Measurements from ENCODE around the gene SNX11. TPM values are rescaled to one million over a fixed set of nuclear protein-coding genes. Genes with fewer than 3 reads are reported as not detected.

SNX11 gene
- total and polyA plus RNA-seq, 8 donors: 3.5 to 35.7 (median 14.1) TPM

DNA sequence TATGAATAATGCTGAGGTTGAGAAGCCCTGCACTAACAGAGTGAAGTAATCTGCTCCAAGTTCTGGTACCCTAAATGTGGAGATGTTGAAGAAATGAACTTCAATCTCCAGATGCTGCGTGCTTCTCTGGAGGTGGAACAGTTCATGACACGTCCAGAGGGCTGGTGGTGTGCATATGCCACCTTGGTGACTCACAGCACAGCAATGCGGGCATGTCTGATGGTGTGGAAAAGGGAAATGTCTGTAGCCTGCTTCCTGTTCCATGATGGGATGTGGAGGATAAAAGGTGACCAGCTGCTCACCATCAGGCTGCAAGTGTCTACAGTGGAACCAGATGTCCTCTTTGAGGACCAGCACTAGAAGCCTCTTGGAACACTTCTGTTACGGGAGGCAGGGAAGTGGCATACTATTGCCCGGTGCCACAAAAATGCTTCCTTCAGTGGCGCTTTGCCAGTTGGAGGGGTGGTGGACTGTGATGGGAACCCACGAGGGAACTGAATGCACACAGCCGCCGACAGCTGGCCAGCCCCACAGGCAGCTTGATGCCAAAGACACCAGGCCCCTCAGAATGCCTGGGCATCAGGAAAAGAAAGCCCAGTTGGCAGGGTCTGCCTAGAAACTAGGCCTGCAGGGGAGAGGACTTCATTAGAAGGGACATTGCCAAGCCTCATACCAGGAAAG is 19.9 kb downstream of the SNX11 start:
- Histone ChIP-seq H3K4me3 (no peak overlapping the region), H3K9me3 (no peaks in the 10 kb centered on the region), H3K4me1 (no peaks in the 10 kb centered on the region), H3K36me3 (peaks cover 12 to 44% (median 40%) of the 10 kb centered on the region in 4 donors), H3K27ac (no peak overlapping the region), H3K27me3 (no peaks in the 10 kb centered on the region)
- 60 to 77% (median 70%) methylated on average over 9 of the region's 9 CpGs for WGBS, 5 donors
- no peak for DNase-seq
- TF ChIP-seq, protein P1, sequence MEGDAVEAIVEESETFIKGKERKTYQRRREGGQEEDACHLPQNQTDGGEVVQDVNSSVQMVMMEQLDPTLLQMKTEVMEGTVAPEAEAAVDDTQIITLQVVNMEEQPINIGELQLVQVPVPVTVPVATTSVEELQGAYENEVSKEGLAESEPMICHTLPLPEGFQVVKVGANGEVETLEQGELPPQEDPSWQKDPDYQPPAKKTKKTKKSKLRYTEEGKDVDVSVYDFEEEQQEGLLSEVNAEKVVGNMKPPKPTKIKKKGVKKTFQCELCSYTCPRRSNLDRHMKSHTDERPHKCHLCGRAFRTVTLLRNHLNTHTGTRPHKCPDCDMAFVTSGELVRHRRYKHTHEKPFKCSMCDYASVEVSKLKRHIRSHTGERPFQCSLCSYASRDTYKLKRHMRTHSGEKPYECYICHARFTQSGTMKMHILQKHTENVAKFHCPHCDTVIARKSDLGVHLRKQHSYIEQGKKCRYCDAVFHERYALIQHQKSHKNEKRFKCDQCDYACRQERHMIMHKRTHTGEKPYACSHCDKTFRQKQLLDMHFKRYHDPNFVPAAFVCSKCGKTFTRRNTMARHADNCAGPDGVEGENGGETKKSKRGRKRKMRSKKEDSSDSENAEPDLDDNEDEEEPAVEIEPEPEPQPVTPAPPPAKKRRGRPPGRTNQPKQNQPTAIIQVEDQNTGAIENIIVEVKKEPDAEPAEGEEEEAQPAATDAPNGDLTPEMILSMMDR (IDR thresholded peaks at IDR 0.05): no peak
- TF ChIP-seq POLR2AphosphoS5 (IDR thresholded peaks at IDR 0.05): no peak
- no peak for TF ChIP-seq POLR2A (IDR thresholded peaks at IDR 0.05)
- no peak for TF ChIP-seq EP300 (IDR thresholded peaks at IDR 0.05)
- intact Hi-C loops (cut with DNase I; ENCODE audit: low total_unique reads): loop anchor here (5.0 kb wide), 2 partner anchors 50 to 100 kb away; no protein-coding TSS in a partner anchor

DNA sequence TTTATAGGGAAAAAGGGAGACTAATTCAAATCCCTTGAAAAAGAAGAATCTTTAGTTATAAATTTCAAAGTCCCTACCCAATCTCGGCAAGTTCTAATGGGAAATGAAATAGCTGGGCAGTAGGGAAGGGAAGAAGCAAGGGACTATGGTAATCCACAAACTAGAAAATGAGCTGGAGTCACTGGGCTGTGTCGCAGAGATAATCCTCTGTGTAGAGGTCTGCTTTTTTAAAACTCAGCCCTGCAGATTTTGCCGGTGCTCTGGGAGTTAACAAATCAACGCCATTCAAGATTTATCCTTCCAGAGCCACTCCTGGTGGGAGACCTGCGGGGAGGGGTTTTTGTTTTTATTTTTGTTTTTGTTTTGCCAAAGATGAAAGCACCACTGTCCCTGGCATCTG is 20.8 kb downstream of the SNX11 start:
- Histone ChIP-seq H3K4me3 (no peak overlapping the region), H3K9me3 (no peaks in the 10 kb centered on the region), H3K27me3 (no peaks in the 10 kb centered on the region), H3K36me3 (peaks cover 6 to 35% (median 31%) of the 10 kb centered on the region in 4 donors), H3K27ac (no peak overlapping the region), H3K4me1 (no peaks in the 10 kb centered on the region)
- TF ChIP-seq EP300 (IDR thresholded peaks at IDR 0.05) (no peak), POLR2A (IDR thresholded peaks at IDR 0.05) (no peak), POLR2AphosphoS5 (IDR thresholded peaks at IDR 0.05) (no peak)
- TF ChIP-seq, protein P1 (IDR thresholded peaks at IDR 0.05): no peak
- intact Hi-C loops (cut with DNase I; ENCODE audit: low total_unique reads): loop anchor here (5.0 kb wide), 2 partner anchors 51 to 101 kb away; no protein-coding TSS in a partner anchor
- WGBS, 5 donors: 45 to 57% (median 49%) methylated on average over 5 of the region's 5 CpGs
- DNase-seq: no peak

DNA sequence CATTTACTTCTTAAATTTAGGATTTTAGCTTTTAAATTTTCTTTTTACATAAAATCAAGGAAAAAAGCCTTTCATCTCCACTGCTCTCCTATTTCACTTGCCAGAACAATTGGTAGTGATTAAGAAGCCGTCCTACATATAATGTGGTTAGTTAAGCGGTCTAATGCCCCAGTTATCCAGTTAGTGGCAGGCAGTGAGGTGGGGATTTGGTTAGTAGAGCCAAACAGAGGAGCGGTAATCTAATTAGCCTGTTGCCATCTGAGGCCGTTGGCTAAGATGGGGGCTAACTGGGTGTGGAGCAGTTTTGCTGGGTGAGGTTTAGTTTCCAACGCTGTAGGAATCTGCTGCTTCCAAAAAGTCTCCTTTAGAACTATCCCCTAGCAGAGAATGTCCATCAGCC is 22.4 kb downstream of the SNX11 start:
- H3K27me3 ChIP-seq: no peaks in the 10 kb centered on the region
- intact Hi-C loops (cut with DNase I; ENCODE audit: low total_unique reads): loop anchor here (5.0 kb wide), 2 partner anchors 53 to 103 kb away; no protein-coding TSS in a partner anchor
- no peak overlapping the region for H3K4me3 ChIP-seq
- no peak for TF ChIP-seq POLR2A (IDR thresholded peaks at IDR 0.05)
- TF ChIP-seq, protein P1 (IDR thresholded peaks at IDR 0.05): no peak
- TF ChIP-seq POLR2AphosphoS5 (IDR thresholded peaks at IDR 0.05): no peak
- no peak for TF ChIP-seq EP300 (IDR thresholded peaks at IDR 0.05)
- H3K27ac ChIP-seq: no peak overlapping the region
- H3K36me3 ChIP-seq: peaks cover 0 to 21% (median 17%) of the 10 kb centered on the region in 4 donors
- H3K9me3 ChIP-seq: no peaks in the 10 kb centered on the region
- H3K4me1 ChIP-seq: no peaks in the 10 kb centered on the region
- WGBS, 5 donors: 48 to 71% (median 62%) methylated on average over 5 of the region's 5 CpGs
- DNase-seq: no peak

DNA sequence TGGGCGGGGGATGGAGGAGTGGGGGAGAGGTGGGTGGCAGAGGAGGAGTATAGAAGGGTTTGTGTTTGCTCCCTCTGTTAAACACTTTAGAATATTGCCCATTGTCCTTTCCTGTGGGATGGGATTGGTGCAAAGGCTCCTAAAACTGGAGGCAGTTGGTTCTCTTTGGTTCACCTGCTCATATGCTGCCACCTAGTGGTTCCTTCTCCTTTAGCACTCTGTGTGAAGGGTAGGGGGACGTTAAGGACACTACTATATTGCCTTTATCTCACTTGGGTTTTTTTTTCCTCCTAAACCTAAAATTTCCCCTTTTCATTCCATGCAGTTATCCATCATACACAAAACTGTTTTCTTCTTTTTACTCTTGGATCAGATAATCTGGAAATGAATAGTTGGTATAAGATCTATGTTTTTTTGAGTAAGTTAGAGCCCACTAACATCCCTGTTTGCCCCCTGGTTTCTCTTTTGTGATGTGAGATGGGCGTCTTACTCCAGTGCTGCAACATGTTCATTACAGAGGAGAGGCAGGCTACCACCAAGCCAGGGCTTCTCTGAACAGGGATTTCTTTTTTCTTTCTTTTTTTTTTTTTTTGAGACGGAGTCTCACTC is 23.8 kb downstream of the SNX11 start:
- 37 to 47% (median 41%) methylated on average over 4 of the region's 4 CpGs for WGBS, 5 donors
- Histone ChIP-seq H3K4me1 (no peaks in the 10 kb centered on the region), H3K4me3 (no peak overlapping the region), H3K27ac (no peak overlapping the region), H3K27me3 (no peaks in the 10 kb centered on the region), H3K36me3 (peaks cover 0 to 8% (median 7%) of the 10 kb centered on the region in 4 donors), H3K9me3 (no peaks in the 10 kb centered on the region)
- no peak for TF ChIP-seq POLR2AphosphoS5 (IDR thresholded peaks at IDR 0.05)
- TF ChIP-seq, protein P1 (IDR thresholded peaks at IDR 0.05): peak in 5 of 7 experiments; percentile 72 to 84 (median 78)
- no peak for TF ChIP-seq EP300 (IDR thresholded peaks at IDR 0.05)
- TF ChIP-seq POLR2A (IDR thresholded peaks at IDR 0.05): no peak
- peak; percentile 40 to 88 for DNase-seq
- intact Hi-C loops (cut with DNase I; ENCODE audit: low total_unique reads): no loop called here

Measured in stomach (tissue), 9 donors.